GM18873 (cell line): Measurements from ENCODE around the gene PFDN1.
A peak's percentile ranks its signal among the peaks of the same experiment; 100 is the strongest.
"Not testable (repeated sequence)": the region's sequence is repeated elsewhere in the genome, so short reads cannot be mapped to it uniquely, and the experiment has no call there.

ENCODE experiments used
- ATAC-seq: cut with Tn5 transposase; IDR thresholded peaks from one replicate; pipeline ENCODE4 v1.9.1; 2021; ENCODE audit warnings: mild to moderate bottlenecking, moderate library complexity, moderate number of reproducible peaks; ENCODE audit not compliant: unreplicated experiment, low FRiP score

PFDN1 gene

GRCh38 chr5:140220032-140220697, 82.7 kb downstream of the PFDN1 start:
- peak; percentile 46 for ATAC-seq

- peak; percentile 15 for ATAC-seq
Measured at GRCh38 chr5:140219068-140219991, 83.6 kb downstream of the PFDN1 start.

- no peak for ATAC-seq
Measured at GRCh38 chr5:140217299-140218026, 85.4 kb downstream of the PFDN1 start.

GRCh38 chr5:140216478-140217074, 86.3 kb downstream of the PFDN1 start:
- ATAC-seq, result no peak

- ATAC-seq, result no peak
Measured at GRCh38 chr5:140215276-140215675, 87.6 kb downstream of the PFDN1 start.

GRCh38 chr5:140214831-140215230, 88.1 kb downstream of the PFDN1 start:
- no peak for ATAC-seq

- no peak for ATAC-seq
Measured at GRCh38 chr5:140213370-140213983, 89.4 kb downstream of the PFDN1 start.

GRCh38 chr5:140208065-140208464, 94.8 kb downstream of the PFDN1 start:
- no peak for ATAC-seq

GRCh38 chr5:140207250-140207964, 95.5 kb downstream of the PFDN1 start:
- ATAC-seq, result peak; percentile 75

GRCh38 chr5:140205952-140206351, 96.9 kb downstream of the PFDN1 start:
- no peak for ATAC-seq

- ATAC-seq, result no peak
Measured at GRCh38 chr5:140205216-140205615, 97.7 kb downstream of the PFDN1 start.

GRCh38 chr5:140202610-140203009, 100.3 kb downstream of the PFDN1 start:
- ATAC-seq, result no peak

GRCh38 chr5:140202078-140202477, 100.8 kb downstream of the PFDN1 start:
- no peak for ATAC-seq

GRCh38 chr5:140198915-140199314, 104.0 kb downstream of the PFDN1 start:
- ATAC-seq, result not testable (repeated sequence)

- ATAC-seq, result no peak
Measured at GRCh38 chr5:140197023-140197422, 105.9 kb downstream of the PFDN1 start.

- no peak for ATAC-seq
Measured at GRCh38 chr5:140196115-140196814, 106.6 kb downstream of the PFDN1 start.
